ENCODE results near the gene SAE1.
"Not testable (repeated sequence)": the region's sequence is repeated elsewhere in the genome, so short reads cannot be mapped to it uniquely, and the experiment has no call there.

The SAE1 gene

GRCh38 chr19:47096100-47096704 is 34.4 kb upstream of the SAE1 start:
- peak overlapping the region; percentile 86 for H3K27ac ChIP-seq (ENCODE audit: low read length)
- no peaks in the 10 kb centered on the region for H3K9me3 ChIP-seq (ENCODE audit: control insufficient read depth in 1 of 2, low read length in 2 of 2)
- no peaks in the 10 kb centered on the region for H3K27me3 ChIP-seq (ENCODE audit: low read depth, low read length)
- H3K4me3 ChIP-seq (ENCODE audit: low read depth in 1 of 2, low read length in 2 of 2), result no peak overlapping the region
- peaks cover 9 to 25% of the 10 kb centered on the region in 2 donors for H3K4me1 ChIP-seq (ENCODE audit: control insufficient read depth in 1 of 2, insufficient read depth in 2 of 2, low read length in 2 of 2)
- peaks cover 6 to 10% of the 10 kb centered on the region in 2 donors for H3K36me3 ChIP-seq (ENCODE audit: control insufficient read depth in 1 of 2, insufficient read depth in 2 of 2, low read length in 2 of 2)

- Histone ChIP-seq H3K9me3 (ENCODE audit: control insufficient read depth in 1 of 2, low read length in 2 of 2) (no peaks in the 10 kb centered on the region), H3K27me3 (ENCODE audit: low read depth, low read length) (no peaks in the 10 kb centered on the region), H3K27ac (ENCODE audit: low read length) (peak overlapping the region; percentile 86), H3K4me3 (ENCODE audit: low read depth in 1 of 2, low read length in 2 of 2) (no peak overlapping the region), H3K36me3 (ENCODE audit: control insufficient read depth in 1 of 2, insufficient read depth in 2 of 2, low read length in 2 of 2) (peaks cover 5 to 6% of the 10 kb centered on the region in 2 donors), H3K4me1 (ENCODE audit: control insufficient read depth in 1 of 2, insufficient read depth in 2 of 2, low read length in 2 of 2) (peaks cover 9 to 26% of the 10 kb centered on the region in 2 donors)
Observed at GRCh38 chr19:47096721-47097120, 33.9 kb upstream of the SAE1 start.

- Histone ChIP-seq H3K4me3 (ENCODE audit: low read depth in 1 of 2, low read length in 2 of 2) (no peak overlapping the region), H3K27ac (ENCODE audit: low read length) (peak overlapping the region; percentile 86), H3K9me3 (ENCODE audit: control insufficient read depth in 1 of 2, low read length in 2 of 2) (no peaks in the 10 kb centered on the region), H3K27me3 (ENCODE audit: low read depth, low read length) (no peaks in the 10 kb centered on the region), H3K36me3 (ENCODE audit: control insufficient read depth in 1 of 2, insufficient read depth in 2 of 2, low read length in 2 of 2) (peaks cover 0 to 6% of the 10 kb centered on the region in 2 donors), H3K4me1 (ENCODE audit: control insufficient read depth in 1 of 2, insufficient read depth in 2 of 2, low read length in 2 of 2) (peaks cover 9 to 33% of the 10 kb centered on the region in 2 donors)
Observed at GRCh38 chr19:47097396-47098201, 33.0 kb upstream of the SAE1 start.

GRCh38 chr19:47098608-47099007 is 32.0 kb upstream of the SAE1 start:
- H3K36me3 ChIP-seq (ENCODE audit: control insufficient read depth in 1 of 2, insufficient read depth in 2 of 2, low read length in 2 of 2), result peaks cover 0 to 6% of the 10 kb centered on the region in 2 donors
- H3K4me3 ChIP-seq (ENCODE audit: low read depth in 1 of 2, low read length in 2 of 2), result no peak overlapping the region
- H3K9me3 ChIP-seq (ENCODE audit: control insufficient read depth in 1 of 2, low read length in 2 of 2), result no peaks in the 10 kb centered on the region
- no peak overlapping the region for H3K27ac ChIP-seq (ENCODE audit: low read length)
- H3K4me1 ChIP-seq (ENCODE audit: control insufficient read depth in 1 of 2, insufficient read depth in 2 of 2, low read length in 2 of 2), result peaks cover 9 to 41% of the 10 kb centered on the region in 2 donors
- H3K27me3 ChIP-seq (ENCODE audit: low read depth, low read length), result no peaks in the 10 kb centered on the region

- Histone ChIP-seq H3K4me3 (ENCODE audit: low read depth in 1 of 2, low read length in 2 of 2) (no peak overlapping the region), H3K27me3 (ENCODE audit: low read depth, low read length) (no peaks in the 10 kb centered on the region), H3K9me3 (ENCODE audit: control insufficient read depth in 1 of 2, low read length in 2 of 2) (no peaks in the 10 kb centered on the region), H3K4me1 (ENCODE audit: control insufficient read depth in 1 of 2, insufficient read depth in 2 of 2, low read length in 2 of 2) (peaks cover 9 to 45% of the 10 kb centered on the region in 2 donors), H3K36me3 (ENCODE audit: control insufficient read depth in 1 of 2, insufficient read depth in 2 of 2, low read length in 2 of 2) (no peaks in the 10 kb centered on the region), H3K27ac (ENCODE audit: low read length) (no peak overlapping the region)
Observed at GRCh38 chr19:47099576-47100050, 31.0 kb upstream of the SAE1 start.

GRCh38 chr19:47100290-47100689 is 30.3 kb upstream of the SAE1 start:
- Histone ChIP-seq H3K27me3 (ENCODE audit: low read depth, low read length) (no peaks in the 10 kb centered on the region), H3K9me3 (ENCODE audit: control insufficient read depth in 1 of 2, low read length in 2 of 2) (no peaks in the 10 kb centered on the region), H3K27ac (ENCODE audit: low read length) (no peak overlapping the region), H3K4me3 (ENCODE audit: low read depth in 1 of 2, low read length in 2 of 2) (no peak overlapping the region), H3K4me1 (ENCODE audit: control insufficient read depth in 1 of 2, insufficient read depth in 2 of 2, low read length in 2 of 2) (peaks cover 7 to 47% of the 10 kb centered on the region in 2 donors), H3K36me3 (ENCODE audit: control insufficient read depth in 1 of 2, insufficient read depth in 2 of 2, low read length in 2 of 2) (no peaks in the 10 kb centered on the region)

GRCh38 chr19:47101116-47101515 is 29.5 kb upstream of the SAE1 start:
- H3K4me3 ChIP-seq (ENCODE audit: low read depth in 1 of 2, low read length in 2 of 2); H3K36me3 ChIP-seq (ENCODE audit: control insufficient read depth in 1 of 2, insufficient read depth in 2 of 2, low read length in 2 of 2); H3K9me3 ChIP-seq (ENCODE audit: control insufficient read depth in 1 of 2, low read length in 2 of 2); H3K27ac ChIP-seq (ENCODE audit: low read length); H3K27me3 ChIP-seq (ENCODE audit: low read depth, low read length): not testable (repeated sequence)
- peaks cover 4 to 46% of the 10 kb centered on the region in 2 donors for H3K4me1 ChIP-seq (ENCODE audit: control insufficient read depth in 1 of 2, insufficient read depth in 2 of 2, low read length in 2 of 2)

- Histone ChIP-seq H3K4me1 (ENCODE audit: control insufficient read depth in 1 of 2, insufficient read depth in 2 of 2, low read length in 2 of 2) (peaks cover 18 to 56% of the 10 kb centered on the region in 2 donors), H3K9me3 (ENCODE audit: control insufficient read depth in 1 of 2, low read length in 2 of 2) (no peaks in the 10 kb centered on the region)
Observed at GRCh38 chr19:47102346-47103060, 28.1 kb upstream of the SAE1 start.

GRCh38 chr19:47104680-47105079 is 26.0 kb upstream of the SAE1 start:
- Histone ChIP-seq H3K27ac (ENCODE audit: low read length) (no peak overlapping the region), H3K36me3 (ENCODE audit: control insufficient read depth in 1 of 2, insufficient read depth in 2 of 2, low read length in 2 of 2) (peaks cover 0 to 4% of the 10 kb centered on the region in 2 donors), H3K27me3 (ENCODE audit: low read depth, low read length) (no peaks in the 10 kb centered on the region), H3K4me3 (ENCODE audit: low read depth in 1 of 2, low read length in 2 of 2) (no peak overlapping the region), H3K9me3 (ENCODE audit: control insufficient read depth in 1 of 2, low read length in 2 of 2) (no peaks in the 10 kb centered on the region), H3K4me1 (ENCODE audit: control insufficient read depth in 1 of 2, insufficient read depth in 2 of 2, low read length in 2 of 2) (peaks cover 32 to 68% of the 10 kb centered on the region in 2 donors)

More at GRCh38 chr19:47102346-47103060, 28.1 kb upstream of the SAE1 start:
- H3K27me3 ChIP-seq (ENCODE audit: low read depth, low read length), result no peaks in the 10 kb centered on the region
- H3K36me3 ChIP-seq (ENCODE audit: control insufficient read depth in 1 of 2, insufficient read depth in 2 of 2, low read length in 2 of 2), result no peaks in the 10 kb centered on the region
- H3K4me3 ChIP-seq (ENCODE audit: low read depth in 1 of 2, low read length in 2 of 2), result no peak overlapping the region
- peak overlapping the region; percentile 23 for H3K27ac ChIP-seq (ENCODE audit: low read length)

GRCh38 chr19:47105874-47106273 is 24.8 kb upstream of the SAE1 start:
- peaks cover 32 to 73% of the 10 kb centered on the region in 2 donors for H3K4me1 ChIP-seq (ENCODE audit: control insufficient read depth in 1 of 2, insufficient read depth in 2 of 2, low read length in 2 of 2)
- H3K9me3 ChIP-seq (ENCODE audit: control insufficient read depth in 1 of 2, low read length in 2 of 2), result no peaks in the 10 kb centered on the region

GRCh38 chr19:47106821-47107201 is 23.8 kb upstream of the SAE1 start:
- Histone ChIP-seq H3K27me3 (ENCODE audit: low read depth, low read length) (no peaks in the 10 kb centered on the region), H3K27ac (ENCODE audit: low read length) (peak overlapping the region; percentile 99), H3K4me1 (ENCODE audit: control insufficient read depth in 1 of 2, insufficient read depth in 2 of 2, low read length in 2 of 2) (peaks cover 32 to 72% of the 10 kb centered on the region in 2 donors), H3K36me3 (ENCODE audit: control insufficient read depth in 1 of 2, insufficient read depth in 2 of 2, low read length in 2 of 2) (peaks cover 0 to 15% of the 10 kb centered on the region in 2 donors), H3K9me3 (ENCODE audit: control insufficient read depth in 1 of 2, low read length in 2 of 2) (no peaks in the 10 kb centered on the region), H3K4me3 (ENCODE audit: low read depth in 1 of 2, low read length in 2 of 2) (peak overlapping the region in 1 of 2 donors; percentile 33)

More at GRCh38 chr19:47105874-47106273, 24.8 kb upstream of the SAE1 start:
- no peak overlapping the region for H3K4me3 ChIP-seq (ENCODE audit: low read depth in 1 of 2, low read length in 2 of 2)
- H3K36me3 ChIP-seq (ENCODE audit: control insufficient read depth in 1 of 2, insufficient read depth in 2 of 2, low read length in 2 of 2), result peaks cover 0 to 12% of the 10 kb centered on the region in 2 donors
- no peaks in the 10 kb centered on the region for H3K27me3 ChIP-seq (ENCODE audit: low read depth, low read length)
- H3K27ac ChIP-seq (ENCODE audit: low read length), result peak overlapping the region; percentile 99
